D721Med (cell line): ENCODE data around the gene FMO4.

ENCODE experiments used
- DNase-seq: peaks from one replicate; pipeline ENCODE4 v3.0.0; 2011; ENCODE audit warnings: low spot score; ENCODE audit not compliant: insufficient read length
- FAIRE-seq: peaks from 2 replicates; lab custom pipeline; 2011; peaks lifted over from hg19 to GRCh38; lab: Jason Lieb, UNC
- TF ChIP-seq, protein P1 (sequence below): IDR thresholded peaks from 2 replicates; pipeline ENCODE4 v1.5.1; 2012; ENCODE audit warnings: mild to moderate bottlenecking, control low read depth; ENCODE audit not compliant: insufficient read depth; ENCODE audit errors: missing control alignments

Gene FMO4

DNA sequence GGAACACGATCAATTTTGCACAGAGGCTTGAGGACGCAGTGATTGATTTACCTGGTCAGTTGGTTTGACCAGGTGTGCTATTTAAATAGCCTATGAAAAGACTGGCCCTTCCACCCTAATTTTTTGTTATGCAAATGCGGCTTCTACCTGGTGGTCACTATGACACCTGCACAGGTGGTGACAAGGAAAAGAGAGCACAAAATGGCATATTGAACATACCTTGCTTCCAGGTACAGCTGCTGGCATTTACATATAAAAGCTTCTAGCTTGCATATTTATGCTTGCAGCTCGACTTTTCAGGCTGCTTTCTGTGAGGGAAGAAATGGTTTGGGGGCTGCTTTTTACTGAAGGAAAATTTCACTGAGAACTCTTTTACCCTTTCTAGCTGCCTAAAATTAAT lies 15.3 kb upstream of the FMO4 start:
- DNase-seq, result no peak
- TF ChIP-seq, protein P1, sequence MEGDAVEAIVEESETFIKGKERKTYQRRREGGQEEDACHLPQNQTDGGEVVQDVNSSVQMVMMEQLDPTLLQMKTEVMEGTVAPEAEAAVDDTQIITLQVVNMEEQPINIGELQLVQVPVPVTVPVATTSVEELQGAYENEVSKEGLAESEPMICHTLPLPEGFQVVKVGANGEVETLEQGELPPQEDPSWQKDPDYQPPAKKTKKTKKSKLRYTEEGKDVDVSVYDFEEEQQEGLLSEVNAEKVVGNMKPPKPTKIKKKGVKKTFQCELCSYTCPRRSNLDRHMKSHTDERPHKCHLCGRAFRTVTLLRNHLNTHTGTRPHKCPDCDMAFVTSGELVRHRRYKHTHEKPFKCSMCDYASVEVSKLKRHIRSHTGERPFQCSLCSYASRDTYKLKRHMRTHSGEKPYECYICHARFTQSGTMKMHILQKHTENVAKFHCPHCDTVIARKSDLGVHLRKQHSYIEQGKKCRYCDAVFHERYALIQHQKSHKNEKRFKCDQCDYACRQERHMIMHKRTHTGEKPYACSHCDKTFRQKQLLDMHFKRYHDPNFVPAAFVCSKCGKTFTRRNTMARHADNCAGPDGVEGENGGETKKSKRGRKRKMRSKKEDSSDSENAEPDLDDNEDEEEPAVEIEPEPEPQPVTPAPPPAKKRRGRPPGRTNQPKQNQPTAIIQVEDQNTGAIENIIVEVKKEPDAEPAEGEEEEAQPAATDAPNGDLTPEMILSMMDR, result no peak
- no peak for FAIRE-seq

DNA sequence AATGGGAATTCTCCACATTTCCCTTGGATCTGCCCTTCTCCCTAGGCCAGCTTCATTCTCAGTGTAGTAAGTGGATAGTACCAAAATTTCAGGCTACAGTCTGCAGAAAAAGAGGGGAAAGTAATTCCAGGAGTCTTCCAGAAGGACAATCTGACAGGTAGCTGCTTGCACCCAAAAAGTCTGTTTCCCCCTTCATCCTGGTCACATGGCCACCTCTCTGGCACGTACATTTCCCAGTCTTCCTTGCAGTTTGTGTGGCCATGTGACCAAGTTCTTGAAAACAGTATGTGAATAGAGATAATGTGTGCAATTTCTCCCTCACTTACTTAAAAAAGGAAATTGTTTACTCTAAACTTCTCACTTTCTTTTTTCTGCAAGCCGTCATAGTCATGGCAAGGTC lies 14.6 kb upstream of the FMO4 start:
- no peak for FAIRE-seq
- no peak for DNase-seq
- TF ChIP-seq, protein P1, result no peak

DNA sequence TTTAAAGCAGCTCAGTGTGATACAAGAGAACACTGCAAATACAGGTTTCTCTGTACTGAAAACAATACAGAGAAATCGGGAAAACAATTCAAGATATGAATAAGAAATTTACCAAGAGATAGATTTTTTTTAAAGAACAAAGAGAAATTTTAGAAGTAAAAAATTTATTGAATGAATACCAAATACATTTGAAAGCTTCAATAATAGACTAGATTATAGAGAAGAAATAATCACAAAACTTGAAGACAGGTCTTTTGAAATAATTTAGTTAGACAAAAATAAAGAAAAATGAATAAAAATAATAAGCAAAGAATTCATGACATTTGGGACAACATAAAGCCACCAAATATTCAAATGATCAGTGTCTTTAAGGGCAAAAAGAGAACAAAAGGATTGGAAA lies 13.6 kb upstream of the FMO4 start:
- DNase-seq, result no peak
- no peak for FAIRE-seq
- TF ChIP-seq, protein P1, result no peak

DNA sequence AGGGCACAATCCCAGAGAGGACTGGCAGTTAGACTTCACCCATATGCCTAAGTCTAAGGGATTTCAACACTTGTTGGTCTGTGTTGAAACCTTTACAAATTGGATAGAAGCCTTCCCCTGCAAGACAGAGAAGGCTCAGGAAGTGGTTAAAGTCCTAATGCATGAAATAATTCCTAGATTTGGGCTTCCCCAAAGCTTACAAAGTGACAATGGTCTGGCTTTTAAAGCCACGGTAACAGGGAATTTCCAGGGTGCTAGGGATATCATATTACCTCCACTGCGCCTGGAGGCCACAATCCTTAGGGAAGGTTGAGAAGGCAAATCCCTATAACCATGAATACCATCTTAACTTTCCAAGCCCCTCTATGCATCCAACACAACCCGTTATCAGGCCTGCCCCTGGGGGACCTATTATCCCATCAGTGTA lies 3.3 kb upstream of the FMO4 start:
- no peak for DNase-seq
- no peak for FAIRE-seq
- TF ChIP-seq, protein P1, result no peak

DNA sequence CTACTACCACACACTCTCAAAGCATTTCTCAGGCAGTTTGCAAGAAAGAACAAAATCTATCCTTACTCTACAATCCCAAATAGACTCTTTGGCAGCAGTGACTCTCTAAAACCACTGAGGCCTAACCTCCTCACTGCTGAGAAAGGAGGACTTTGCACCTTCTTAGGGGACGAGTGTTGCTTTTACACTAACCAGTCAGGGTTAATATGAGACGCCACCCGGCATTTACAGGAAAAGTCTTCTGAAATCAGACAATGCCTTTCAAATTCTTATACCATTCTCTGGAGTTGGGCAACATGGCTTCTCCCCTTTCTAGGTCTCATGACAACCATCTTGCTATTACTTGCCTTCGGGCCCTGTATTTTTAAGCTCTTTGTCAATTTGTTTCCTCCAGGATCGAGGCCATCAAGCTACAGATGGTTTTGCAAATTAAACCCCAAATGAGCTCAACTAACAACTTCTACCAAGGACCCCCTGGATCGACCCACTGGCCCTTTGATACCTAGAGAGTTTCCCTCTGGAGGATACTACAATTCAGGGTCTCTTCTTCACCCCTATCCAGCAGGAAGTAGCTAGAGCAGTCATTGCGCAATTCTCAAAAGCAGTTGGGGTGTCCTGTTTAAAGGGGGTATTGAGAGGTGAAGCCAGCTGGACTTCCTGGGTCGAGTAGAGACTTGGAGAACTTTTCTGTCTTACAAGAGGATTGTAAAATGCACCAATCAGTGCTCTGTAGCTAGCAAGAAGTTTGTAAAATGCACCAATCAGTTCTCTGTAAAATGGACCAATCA lies 2.0 kb upstream of the FMO4 start:
- TF ChIP-seq, protein P1, result no peak
- no peak for DNase-seq
- FAIRE-seq, result no peak

DNA sequence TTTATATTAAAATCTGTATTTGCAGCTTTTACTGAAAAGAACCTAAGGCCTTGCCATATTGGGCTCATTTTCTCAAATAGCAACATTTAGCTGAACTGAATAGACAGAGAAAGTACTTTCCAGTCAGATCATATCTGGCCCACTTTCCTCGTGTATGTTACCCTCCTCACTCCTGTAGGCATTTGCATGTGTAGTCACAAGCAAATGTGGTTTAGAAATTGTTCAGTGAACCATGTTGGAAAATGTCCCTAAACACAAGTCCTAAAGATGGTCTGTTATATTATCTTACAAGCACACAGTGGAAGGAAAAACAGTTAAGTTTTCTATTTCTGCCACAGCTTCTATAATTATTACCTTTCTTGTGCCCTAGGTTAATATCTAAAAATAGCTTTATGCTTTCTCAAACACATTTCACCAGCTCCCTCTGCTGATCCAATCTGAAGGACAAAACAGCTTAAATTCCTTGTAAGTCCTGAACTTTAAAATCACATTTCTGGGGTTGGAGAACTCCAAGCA lies 606 bp upstream of the FMO4 start:
- DNase-seq (no peak), FAIRE-seq (no peak)
- TF ChIP-seq, protein P1, result no peak

DNA sequence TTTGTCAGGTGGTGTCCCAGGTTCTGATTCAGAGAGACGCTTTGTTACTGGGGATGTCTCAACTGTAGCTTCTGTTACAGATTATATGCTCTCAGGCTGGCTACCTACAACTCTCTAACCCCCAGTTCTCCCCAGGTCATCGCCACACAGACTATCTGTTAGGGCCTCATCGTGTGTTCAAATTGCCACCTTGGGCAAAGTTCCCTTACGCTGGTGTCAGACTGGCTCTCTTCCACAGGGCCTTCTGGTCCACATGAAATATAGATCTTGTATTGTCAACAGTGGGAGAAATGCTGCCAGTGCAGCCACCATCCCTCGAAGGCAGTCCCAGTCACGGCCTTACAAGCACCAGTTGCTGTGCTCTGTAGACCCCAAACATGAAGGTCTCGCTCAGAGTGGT lies 15.3 kb downstream of the FMO4 start:
- DNase-seq (no peak), FAIRE-seq (no peak)
- TF ChIP-seq, protein P1, result no peak
